ENCODE data around the gene KCTD16.

GRCh38 chr5:144284036-144284435 is 113.4 kb downstream of the KCTD16 start:
- TF ChIP-seq POLR2A (IDR thresholded peaks at IDR 0.05): no peak
- TF ChIP-seq CTCF (IDR thresholded peaks at IDR 0.05 in 8 of 11, conservative IDR thresholded peaks at IDR 0.05 in 3 of 11): no peak
- TF ChIP-seq POLR2AphosphoS5 (IDR thresholded peaks at IDR 0.05): no peak
